Measurements from ENCODE around the gene SLC22A17.

The SLC22A17 gene

GRCh38 chr14:23302290-23303225 lies 50.1 kb downstream of the SLC22A17 start, which contains the start of gene PPP1R3E:
Gene PPP1R3E, minus strand, starts transcription at chr14:23302859. Its CDS starts 283 bp downstream, at chr14:23302576.
- DNase-seq = peak; percentile 89

DNA sequence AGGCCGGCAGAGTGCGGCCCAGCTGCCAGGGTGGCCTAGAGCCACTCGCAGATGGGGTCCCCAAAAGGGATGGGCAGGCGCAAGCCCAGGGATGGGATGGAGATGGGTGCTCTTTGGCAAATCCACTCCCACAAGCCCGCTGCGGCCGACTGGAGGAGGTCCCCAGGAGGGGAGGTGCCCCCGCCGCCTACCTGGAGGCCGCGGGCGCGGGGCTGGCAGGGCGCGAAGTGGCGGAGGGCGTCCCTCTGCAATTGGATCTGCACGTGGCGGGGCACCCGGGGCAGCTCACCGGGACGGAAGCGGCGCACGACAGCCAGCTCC lies 50.8 kb downstream of the SLC22A17 start:
- DNase-seq = no peak

DNA sequence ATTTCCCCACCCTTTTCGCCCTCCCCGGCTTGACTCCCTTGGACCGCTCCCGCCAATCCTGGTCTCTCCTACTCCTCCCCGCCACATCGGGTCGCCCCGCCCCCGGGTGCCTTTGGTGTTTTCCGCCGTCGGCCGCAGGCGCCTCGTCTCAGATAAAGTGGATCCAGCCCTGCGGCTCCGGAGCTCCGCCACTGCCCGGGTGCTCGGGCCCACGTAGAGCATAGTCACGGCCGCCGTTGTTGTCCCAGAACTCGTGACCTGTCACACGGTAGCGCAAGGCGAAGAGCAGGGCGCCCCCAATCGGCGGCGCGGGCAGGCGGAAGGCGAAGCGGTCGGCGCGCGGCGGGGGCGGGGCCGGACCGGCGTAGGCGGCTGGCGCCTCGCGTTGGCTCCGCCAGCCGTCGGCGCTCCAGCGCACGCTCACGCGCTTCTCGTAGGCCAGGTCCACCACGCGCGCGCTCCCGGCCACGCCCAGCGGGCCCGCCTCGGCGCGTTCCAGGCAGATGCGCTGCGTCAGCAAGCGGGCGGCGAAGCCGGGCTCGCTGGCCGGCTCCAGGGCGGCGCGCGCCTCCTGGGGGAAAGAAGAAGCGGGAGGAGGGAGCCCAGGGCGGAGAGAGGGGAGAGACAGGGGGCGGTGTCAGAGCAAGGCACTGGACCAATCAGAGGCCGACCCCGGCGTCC lies 51.3 kb downstream of the SLC22A17 start:
- peak; percentile 98 for DNase-seq

GRCh38 chr14:23300687-23301223 lies 51.9 kb downstream of the SLC22A17 start:
- DNase-seq = peak; percentile 43

GRCh38 chr14:23299986-23300686 lies 52.6 kb downstream of the SLC22A17 start:
- DNase-seq = no peak

- DNase-seq = peak; percentile 54
Measured at GRCh38 chr14:23299211-23299957, 53.3 kb downstream of the SLC22A17 start.

GRCh38 chr14:23297611-23298277 lies 54.9 kb downstream of the SLC22A17 start:
- DNase-seq = no peak

GRCh38 chr14:23297096-23297495 lies 55.6 kb downstream of the SLC22A17 start:
- DNase-seq = no peak

All from DMS53 (cell line).